Thyroid gland (tissue), 4 donors: Measurements from ENCODE around the gene PDS5B.
"Not testable (repeated sequence)": the region's sequence is repeated elsewhere in the genome, so short reads cannot be mapped to it uniquely, and the experiment has no call there.

Experiments
- CTCF ChIP-seq, 6 experiments: fragments of 200-600 bp in 3 of 6; fragments of 450-650 bp in 3 of 6; sonication (generic) in 3 of 6; IDR thresholded peaks; one replicate each; pipeline ENCODE4 v1.5.1; 2016 to 2019; ENCODE audit warnings: antibody characterized with exemption in 6 of 6, mild to moderate bottlenecking in 2 of 6, inconsistent platforms in 1 of 6, moderate library complexity in 1 of 6
- POLR2A ChIP-seq, 2 donors: fragments of 450-650 bp; IDR thresholded peaks; one replicate each; pipeline ENCODE4 v1.6.1; 2017; ENCODE audit warnings: antibody characterized with exemption in 2 of 2, mild to moderate bottlenecking in 2 of 2, moderate library complexity in 1 of 2

DNA sequence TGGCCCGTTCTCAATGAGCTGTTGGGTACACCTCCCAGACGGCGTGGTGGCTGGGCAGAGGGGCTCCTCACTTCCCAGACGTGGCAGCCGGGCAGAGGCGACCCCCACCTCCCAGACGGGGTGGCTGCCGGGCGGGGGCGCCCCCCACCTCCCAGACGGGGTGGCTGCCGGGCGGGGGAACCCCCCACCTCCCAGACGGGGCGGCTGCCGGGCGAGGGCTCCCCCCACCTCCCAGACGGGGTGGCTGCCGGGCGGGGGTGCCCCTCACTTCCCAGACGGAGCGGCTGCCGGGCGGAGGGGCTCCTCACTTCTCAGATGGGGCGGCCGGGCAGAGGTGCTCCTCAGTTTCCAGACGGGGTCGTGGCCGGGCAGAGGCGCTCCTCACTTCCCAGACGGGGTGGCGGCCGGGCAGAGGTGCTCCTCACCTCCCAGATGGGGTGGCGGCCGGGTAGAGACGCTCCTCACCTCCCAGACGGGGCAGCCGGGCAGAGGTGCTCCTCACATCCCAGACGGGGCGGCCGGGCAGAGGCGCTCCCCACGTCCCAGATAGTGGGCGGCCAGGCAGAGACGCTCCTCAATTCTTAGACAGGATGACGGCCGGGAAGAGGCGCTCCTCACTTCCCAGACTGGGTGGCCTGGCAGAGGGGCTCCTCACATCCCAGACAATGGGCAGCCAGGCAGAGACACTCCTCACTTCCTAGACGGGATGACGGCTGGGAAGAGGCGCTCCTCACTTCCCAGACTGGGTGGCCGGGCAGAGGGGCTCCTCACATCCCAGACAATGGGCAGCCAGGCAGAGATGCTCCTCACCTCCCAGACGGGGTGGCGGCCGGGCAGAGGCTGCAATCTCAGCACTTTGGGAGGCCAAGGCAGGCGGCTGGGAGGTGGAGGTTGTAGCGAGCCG, 135.1 kb downstream of the PDS5B start:
- TF ChIP-seq CTCF, POLR2A (IDR thresholded peaks at IDR 0.05): not testable (repeated sequence)
